ENCODE measurements around the gene NDUFA12. TPM values are rescaled to one million over a fixed set of nuclear protein-coding genes. Genes with fewer than 3 reads are reported as not detected.

Gene NDUFA12
- total RNA-seq, 1 donor = 120 TPM

GRCh38 chr12:94929780-94930179, 73.7 kb downstream of the NDUFA12 start:
- no peak for TF ChIP-seq CTCF (IDR thresholded peaks at IDR 0.05; ENCODE audit: insufficient read depth, low read length)
- no peak for DNase-seq (ENCODE audit: low read depth)

GRCh38 chr12:94925729-94926128, 77.8 kb downstream of the NDUFA12 start:
- DNase-seq (ENCODE audit: low read depth) = no peak
- no peak overlapping the region for H3K4me3 ChIP-seq (ENCODE audit: low read depth, low read length)
- TF ChIP-seq CTCF (IDR thresholded peaks at IDR 0.05; ENCODE audit: insufficient read depth, low read length) = no peak

More at GRCh38 chr12:94929780-94930179, 73.7 kb downstream of the NDUFA12 start:
- H3K4me3 ChIP-seq (ENCODE audit: low read depth, low read length) = no peak overlapping the region

- no peak for DNase-seq (ENCODE audit: low read depth)
- no peak overlapping the region for H3K4me3 ChIP-seq (ENCODE audit: low read depth, low read length)
Measured at GRCh38 chr12:94925206-94925605, 78.3 kb downstream of the NDUFA12 start.

GRCh38 chr12:94922561-94922960, 80.9 kb downstream of the NDUFA12 start:
- DNase-seq (ENCODE audit: low read depth) = no peak
- no peak for TF ChIP-seq CTCF (IDR thresholded peaks at IDR 0.05; ENCODE audit: insufficient read depth, low read length)
- no peak overlapping the region for H3K4me3 ChIP-seq (ENCODE audit: low read depth, low read length)

More at GRCh38 chr12:94925206-94925605, 78.3 kb downstream of the NDUFA12 start:
- no peak for TF ChIP-seq CTCF (IDR thresholded peaks at IDR 0.05; ENCODE audit: insufficient read depth, low read length)

Other genes with a start within 250 kb of the NDUFA12 start
- 15.5 and 25.4 TPM in 2 replicates for gene NR2C1, start 69.9 kb upstream of the NDUFA12 start, total RNA-seq (ENCODE audit: low replicate concordance)
- 12.5 and 13.1 TPM in 2 replicates for gene FGD6, start 213.8 kb upstream of the NDUFA12 start, total RNA-seq (ENCODE audit: low replicate concordance)
- gene VEZT, start 214.1 kb upstream of the NDUFA12 start, total RNA-seq (ENCODE audit: low replicate concordance) = 31.4 and 98.6 TPM in 2 replicates

Measured in fibroblast of the aortic adventitia (primary cell).